ENCODE results near the gene NPL.

The NPL gene

DNA sequence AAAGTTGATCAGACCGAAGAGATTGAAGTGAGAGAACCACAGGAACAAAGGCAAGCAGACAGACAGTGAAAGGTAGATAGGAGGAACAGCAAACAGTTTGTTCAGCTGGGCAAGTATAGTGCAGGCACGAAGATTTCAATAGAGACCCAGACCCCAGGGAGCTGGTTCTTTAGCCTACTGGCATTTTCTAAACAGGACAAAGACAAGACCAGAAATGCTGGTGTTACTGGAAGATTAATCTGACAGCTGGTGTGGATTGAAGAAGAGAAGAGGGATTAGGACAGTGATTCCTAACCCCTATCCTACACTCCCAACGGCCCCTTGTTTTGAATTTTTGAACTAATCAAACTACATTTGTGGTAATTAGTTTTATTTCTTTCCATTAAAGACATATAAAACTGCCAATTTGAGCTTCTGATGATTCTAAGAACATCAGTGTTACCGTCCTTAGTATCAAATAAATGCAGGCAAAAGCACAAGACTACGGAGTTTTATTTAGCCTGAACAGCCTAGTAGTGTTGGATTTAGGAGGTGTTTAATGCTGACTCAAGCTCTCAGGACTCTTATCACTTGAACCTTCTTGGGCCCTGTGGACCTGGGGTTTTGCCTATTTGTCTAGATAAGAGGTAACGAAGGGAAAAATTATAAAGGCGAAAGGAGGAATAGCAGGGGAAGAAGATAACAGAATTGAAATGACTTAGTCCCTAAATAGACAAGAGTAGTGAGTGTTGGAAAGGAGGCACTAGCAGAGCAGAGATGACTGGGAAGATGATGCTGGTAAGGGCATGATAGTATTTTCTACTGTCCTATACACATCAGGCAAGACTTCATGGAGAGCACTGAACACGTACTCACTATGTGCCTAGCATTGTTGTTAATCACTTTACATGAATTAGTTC, 2.0 kb downstream of the NPL start:
- Histone ChIP-seq H3K4me1 (ENCODE audit: insufficient read depth, low read length, severe bottlenecking) (peaks cover 22% of the 10 kb centered on the region), H2AFZ (ENCODE audit: low read length) (no peak overlapping the region), H3K79me2 (ENCODE audit: insufficient read depth, low read length) (no peaks in the 10 kb centered on the region), H3K9me3 (ENCODE audit: low read length) (no peaks in the 10 kb centered on the region), H3K4me3 (ENCODE audit: low read depth, low read length, poor library complexity, severe bottlenecking) (no peak overlapping the region), H3K36me3 (ENCODE audit: insufficient read depth, low read length) (no peaks in the 10 kb centered on the region), H3K27me3 (ENCODE audit: insufficient read depth, low read length) (no peaks in the 10 kb centered on the region), H3F3A (ENCODE audit: insufficient read depth, low read length) (no peaks in the 10 kb centered on the region), H3K9me2 (ENCODE audit: low read depth, low read length) (no peaks in the 10 kb centered on the region), H3K4me2 (ENCODE audit: low read length) (no peak overlapping the region), H3K27ac (ENCODE audit: low read depth, low read length, poor library complexity, severe bottlenecking) (no peak overlapping the region), H3K9ac (ENCODE audit: low read length) (no peak overlapping the region), H4K20me1 (ENCODE audit: insufficient read depth, low read length) (no peaks in the 10 kb centered on the region)
- no peak for TF ChIP-seq EZH2 (IDR thresholded peaks at IDR 0.05; ENCODE audit: borderline replicate concordance, low read length)
- TF ChIP-seq, protein P1, sequence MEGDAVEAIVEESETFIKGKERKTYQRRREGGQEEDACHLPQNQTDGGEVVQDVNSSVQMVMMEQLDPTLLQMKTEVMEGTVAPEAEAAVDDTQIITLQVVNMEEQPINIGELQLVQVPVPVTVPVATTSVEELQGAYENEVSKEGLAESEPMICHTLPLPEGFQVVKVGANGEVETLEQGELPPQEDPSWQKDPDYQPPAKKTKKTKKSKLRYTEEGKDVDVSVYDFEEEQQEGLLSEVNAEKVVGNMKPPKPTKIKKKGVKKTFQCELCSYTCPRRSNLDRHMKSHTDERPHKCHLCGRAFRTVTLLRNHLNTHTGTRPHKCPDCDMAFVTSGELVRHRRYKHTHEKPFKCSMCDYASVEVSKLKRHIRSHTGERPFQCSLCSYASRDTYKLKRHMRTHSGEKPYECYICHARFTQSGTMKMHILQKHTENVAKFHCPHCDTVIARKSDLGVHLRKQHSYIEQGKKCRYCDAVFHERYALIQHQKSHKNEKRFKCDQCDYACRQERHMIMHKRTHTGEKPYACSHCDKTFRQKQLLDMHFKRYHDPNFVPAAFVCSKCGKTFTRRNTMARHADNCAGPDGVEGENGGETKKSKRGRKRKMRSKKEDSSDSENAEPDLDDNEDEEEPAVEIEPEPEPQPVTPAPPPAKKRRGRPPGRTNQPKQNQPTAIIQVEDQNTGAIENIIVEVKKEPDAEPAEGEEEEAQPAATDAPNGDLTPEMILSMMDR (IDR thresholded peaks at IDR 0.05; ENCODE audit: low read length), result no peak

DNA sequence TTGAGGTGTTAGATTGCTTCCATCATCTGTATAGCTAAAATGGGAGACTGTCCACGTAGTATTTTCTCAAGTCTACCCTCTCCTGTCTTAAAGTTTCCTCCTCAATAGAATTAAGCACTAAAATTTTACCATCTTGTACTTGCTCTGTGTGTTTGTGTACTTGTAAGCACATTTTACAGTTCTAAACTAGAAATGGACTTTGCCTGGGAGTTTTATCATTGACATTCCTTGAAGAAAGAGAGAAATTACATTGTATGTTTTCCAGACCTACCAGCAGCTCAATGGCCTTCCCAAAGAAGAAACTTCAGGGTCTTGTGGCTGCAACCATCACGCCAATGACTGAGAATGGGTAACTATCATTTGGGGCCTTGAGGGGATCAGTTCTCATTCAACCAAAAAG, 4.5 kb downstream of the NPL start:
- peaks cover 16% of the 10 kb centered on the region for H3K4me1 ChIP-seq (ENCODE audit: insufficient read depth, low read length, severe bottlenecking)
- H3K79me2 ChIP-seq (ENCODE audit: insufficient read depth, low read length), result no peaks in the 10 kb centered on the region
- no peaks in the 10 kb centered on the region for H3F3A ChIP-seq (ENCODE audit: insufficient read depth, low read length)
- no peak overlapping the region for H3K9ac ChIP-seq (ENCODE audit: low read length)
- TF ChIP-seq EZH2 (IDR thresholded peaks at IDR 0.05; ENCODE audit: borderline replicate concordance, low read length), result no peak
- TF ChIP-seq, protein P1 (IDR thresholded peaks at IDR 0.05; ENCODE audit: low read length), result no peak
- no peak overlapping the region for H3K4me2 ChIP-seq (ENCODE audit: low read length)
- H3K27me3 ChIP-seq (ENCODE audit: insufficient read depth, low read length), result no peaks in the 10 kb centered on the region
- H2AFZ ChIP-seq (ENCODE audit: low read length), result no peak overlapping the region
- H3K4me3 ChIP-seq (ENCODE audit: low read depth, low read length, poor library complexity, severe bottlenecking), result no peak overlapping the region
- no peaks in the 10 kb centered on the region for H3K9me3 ChIP-seq (ENCODE audit: low read length)
- H4K20me1 ChIP-seq (ENCODE audit: insufficient read depth, low read length), result no peaks in the 10 kb centered on the region
- H3K36me3 ChIP-seq (ENCODE audit: insufficient read depth, low read length), result no peaks in the 10 kb centered on the region
- no peak overlapping the region for H3K27ac ChIP-seq (ENCODE audit: low read depth, low read length, poor library complexity, severe bottlenecking)
- no peaks in the 10 kb centered on the region for H3K9me2 ChIP-seq (ENCODE audit: low read depth, low read length)

DNA sequence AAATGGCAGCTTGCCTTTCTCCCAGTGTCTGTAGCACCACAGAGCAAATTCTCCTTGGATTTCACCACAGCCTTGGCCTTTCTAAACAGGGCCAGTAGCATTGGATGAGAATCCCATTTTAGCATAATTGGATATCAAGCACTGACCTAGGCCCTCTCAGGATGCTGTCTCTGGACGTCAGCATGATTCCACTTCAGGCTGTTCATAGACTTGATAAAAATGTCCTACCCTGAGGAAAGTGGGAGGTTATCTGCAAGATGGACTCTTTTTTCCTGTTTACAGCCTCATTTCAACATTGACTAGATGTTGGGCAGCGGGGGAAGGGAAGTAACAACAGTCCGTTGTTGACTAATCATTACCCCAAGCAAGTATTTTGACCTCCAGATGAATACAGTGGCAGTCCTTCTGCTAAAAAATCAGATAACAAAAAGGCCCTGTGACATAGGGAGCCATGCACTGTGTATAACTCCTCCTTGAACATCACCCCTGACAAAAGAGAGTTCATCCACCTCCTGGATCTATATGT, 5.2 kb downstream of the NPL start:
- Histone ChIP-seq H2AFZ (ENCODE audit: low read length) (no peak overlapping the region), H3K4me1 (ENCODE audit: insufficient read depth, low read length, severe bottlenecking) (peaks cover 12% of the 10 kb centered on the region), H3K9ac (ENCODE audit: low read length) (no peak overlapping the region), H3K4me3 (ENCODE audit: low read depth, low read length, poor library complexity, severe bottlenecking) (no peak overlapping the region), H3K4me2 (ENCODE audit: low read length) (no peak overlapping the region), H3K27ac (ENCODE audit: low read depth, low read length, poor library complexity, severe bottlenecking) (no peak overlapping the region), H3K79me2 (ENCODE audit: insufficient read depth, low read length) (no peaks in the 10 kb centered on the region), H3K27me3 (ENCODE audit: insufficient read depth, low read length) (no peaks in the 10 kb centered on the region), H3F3A (ENCODE audit: insufficient read depth, low read length) (no peaks in the 10 kb centered on the region), H3K36me3 (ENCODE audit: insufficient read depth, low read length) (no peaks in the 10 kb centered on the region), H4K20me1 (ENCODE audit: insufficient read depth, low read length) (no peaks in the 10 kb centered on the region), H3K9me3 (ENCODE audit: low read length) (no peaks in the 10 kb centered on the region), H3K9me2 (ENCODE audit: low read depth, low read length) (no peaks in the 10 kb centered on the region)
- TF ChIP-seq, protein P1 (IDR thresholded peaks at IDR 0.05; ENCODE audit: low read length), result no peak
- TF ChIP-seq EZH2 (IDR thresholded peaks at IDR 0.05; ENCODE audit: borderline replicate concordance, low read length), result no peak

Data from OCI-LY1 (cell line).